Vagina (tissue), 2 donors: ENCODE measurements around the gene LRRC8C. TPM values are rescaled to one million over a fixed set of nuclear protein-coding genes. Genes with fewer than 3 reads are reported as not detected.

Source experiments
- DNase-seq, 2 donors: peaks; one replicate each; pipeline ENCODE4 v3.0.0-alpha.2; 2017; ENCODE audit errors: extremely low spot score in 2 of 2
- H3K27ac ChIP-seq: fragments of 200-600 bp; sonication (generic); one replicate; pipeline ENCODE4 v1.5.1; 2019
- H3K27me3 ChIP-seq: fragments of 200-600 bp; sonication (generic); one replicate; pipeline ENCODE4 v1.5.1; 2019
- H3K36me3 ChIP-seq, 2 donors: fragments of 200-600 bp; sonication (generic); one replicate each; pipeline ENCODE4 v1.5.1; 2017 to 2019
- H3K4me1 ChIP-seq: fragments of 200-600 bp; sonication (generic); one replicate; pipeline ENCODE4 v1.5.1; 2019
- H3K4me3 ChIP-seq, 2 donors: fragments of 200-600 bp; sonication (generic); 1 replicate in 1 of 2; 2 replicates in 1 of 2; pipeline ENCODE4 v1.5.1; 2016 to 2019
- H3K9me3 ChIP-seq: fragments of 200-600 bp; sonication (generic); one replicate; pipeline ENCODE4 v1.5.1; 2019
- POLR2A ChIP-seq, 2 donors: fragments of 450-650 bp; IDR thresholded peaks; one replicate each; pipeline ENCODE4 v1.6.1; 2017; ENCODE audit warnings: antibody characterized with exemption in 2 of 2, mild to moderate bottlenecking in 2 of 2, moderate library complexity in 2 of 2
- POLR2AphosphoS5 ChIP-seq, 2 donors: sonication (generic); formaldehyde crosslinking; IDR thresholded peaks; one replicate each; pipeline ENCODE4 v1.9.0; 2017; ENCODE audit warnings: antibody characterized with exemption in 2 of 2, mild to moderate bottlenecking in 2 of 2, low read depth in 1 of 2; ENCODE audit not compliant: insufficient read depth in 1 of 2
- intact Hi-C: fragments of 100-400 bp; cut with DNase I; formaldehyde crosslinking; loops from one replicate; pipeline ENCODE4 v1.15.1; 2023
- total RNA-seq: library from RNA; depleted of rRNA; stranded (reverse); fragments of >200 nt; gene quantifications from one replicate; pipeline ENCODE4 v1.2.3, GENCODE V29; 2016
- TF ChIP-seq, protein P1 (sequence below), 3 experiments: fragments of 450-650 bp in 2 of 3; fragments of 200-600 bp in 1 of 3; sonication (generic) in 1 of 3; IDR thresholded peaks; one replicate each; pipeline ENCODE4 v1.5.1; 2017 to 2019; ENCODE audit warnings: antibody characterized with exemption in 3 of 3, mild to moderate bottlenecking in 2 of 3, moderate library complexity in 2 of 3

Gene LRRC8C
- total RNA-seq, 1 donor from 2014 or later: 5.4 TPM

DNA sequence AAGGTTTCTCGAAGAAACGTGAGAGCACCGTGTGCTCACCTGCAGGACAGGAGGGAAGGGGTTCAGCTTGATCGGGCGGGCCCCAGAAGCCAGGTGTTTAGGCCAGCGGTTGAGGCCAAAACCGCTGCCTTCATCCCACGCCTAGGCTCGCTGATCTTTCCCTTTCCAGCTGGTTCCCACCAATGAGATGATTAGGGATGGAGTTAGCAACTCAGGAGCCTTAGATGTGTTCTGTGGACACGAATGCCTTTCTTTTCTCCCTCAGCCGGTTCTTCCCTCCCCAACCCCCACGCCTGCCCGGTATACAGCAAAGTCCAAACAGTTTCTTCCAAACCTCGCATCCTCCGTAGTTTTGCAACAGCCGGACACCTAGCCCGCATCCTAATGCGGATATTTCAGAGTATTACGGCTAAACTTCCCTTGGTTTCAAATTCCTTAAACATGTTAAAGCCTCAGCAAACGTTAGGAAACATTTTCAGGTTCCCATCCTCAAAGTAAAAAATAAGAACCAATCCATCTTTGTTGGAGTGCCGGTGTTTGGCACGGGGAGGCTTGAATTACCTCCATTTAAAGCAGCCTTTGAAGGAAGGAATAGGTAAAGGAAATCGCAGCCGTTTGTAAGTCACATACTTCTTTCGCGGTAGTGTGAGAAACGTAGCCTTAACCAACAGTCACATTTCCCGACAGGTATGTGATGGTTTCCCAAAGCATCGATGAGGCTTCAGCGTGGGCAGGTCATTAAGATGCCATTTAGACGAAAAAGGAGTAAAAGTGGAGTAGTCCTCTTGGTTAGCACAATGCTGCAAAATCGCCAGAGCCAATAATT is 1.1 kb downstream of the LRRC8C start:
- H3K27ac ChIP-seq: peak overlapping the region; percentile 89
- peak overlapping the region; percentile 92 to 96 for H3K4me3 ChIP-seq
- intact Hi-C loops: loop anchor here (5.0 kb wide), 1 partner anchor 128 kb away; no protein-coding TSS in a partner anchor
- H3K4me1 ChIP-seq: peaks cover 11% of the 10 kb centered on the region
- no peaks in the 10 kb centered on the region for H3K27me3 ChIP-seq
- no peaks in the 10 kb centered on the region for H3K9me3 ChIP-seq
- TF ChIP-seq POLR2AphosphoS5 (IDR thresholded peaks at IDR 0.05; ENCODE audit: insufficient read depth in 1 of 2, low read depth in 1 of 2): no peak
- no peak for TF ChIP-seq POLR2A (IDR thresholded peaks at IDR 0.05)
- TF ChIP-seq, protein P1, sequence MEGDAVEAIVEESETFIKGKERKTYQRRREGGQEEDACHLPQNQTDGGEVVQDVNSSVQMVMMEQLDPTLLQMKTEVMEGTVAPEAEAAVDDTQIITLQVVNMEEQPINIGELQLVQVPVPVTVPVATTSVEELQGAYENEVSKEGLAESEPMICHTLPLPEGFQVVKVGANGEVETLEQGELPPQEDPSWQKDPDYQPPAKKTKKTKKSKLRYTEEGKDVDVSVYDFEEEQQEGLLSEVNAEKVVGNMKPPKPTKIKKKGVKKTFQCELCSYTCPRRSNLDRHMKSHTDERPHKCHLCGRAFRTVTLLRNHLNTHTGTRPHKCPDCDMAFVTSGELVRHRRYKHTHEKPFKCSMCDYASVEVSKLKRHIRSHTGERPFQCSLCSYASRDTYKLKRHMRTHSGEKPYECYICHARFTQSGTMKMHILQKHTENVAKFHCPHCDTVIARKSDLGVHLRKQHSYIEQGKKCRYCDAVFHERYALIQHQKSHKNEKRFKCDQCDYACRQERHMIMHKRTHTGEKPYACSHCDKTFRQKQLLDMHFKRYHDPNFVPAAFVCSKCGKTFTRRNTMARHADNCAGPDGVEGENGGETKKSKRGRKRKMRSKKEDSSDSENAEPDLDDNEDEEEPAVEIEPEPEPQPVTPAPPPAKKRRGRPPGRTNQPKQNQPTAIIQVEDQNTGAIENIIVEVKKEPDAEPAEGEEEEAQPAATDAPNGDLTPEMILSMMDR (IDR thresholded peaks at IDR 0.05): no peak
- DNase-seq: no peak
- H3K36me3 ChIP-seq: no peaks in the 10 kb centered on the region

DNA sequence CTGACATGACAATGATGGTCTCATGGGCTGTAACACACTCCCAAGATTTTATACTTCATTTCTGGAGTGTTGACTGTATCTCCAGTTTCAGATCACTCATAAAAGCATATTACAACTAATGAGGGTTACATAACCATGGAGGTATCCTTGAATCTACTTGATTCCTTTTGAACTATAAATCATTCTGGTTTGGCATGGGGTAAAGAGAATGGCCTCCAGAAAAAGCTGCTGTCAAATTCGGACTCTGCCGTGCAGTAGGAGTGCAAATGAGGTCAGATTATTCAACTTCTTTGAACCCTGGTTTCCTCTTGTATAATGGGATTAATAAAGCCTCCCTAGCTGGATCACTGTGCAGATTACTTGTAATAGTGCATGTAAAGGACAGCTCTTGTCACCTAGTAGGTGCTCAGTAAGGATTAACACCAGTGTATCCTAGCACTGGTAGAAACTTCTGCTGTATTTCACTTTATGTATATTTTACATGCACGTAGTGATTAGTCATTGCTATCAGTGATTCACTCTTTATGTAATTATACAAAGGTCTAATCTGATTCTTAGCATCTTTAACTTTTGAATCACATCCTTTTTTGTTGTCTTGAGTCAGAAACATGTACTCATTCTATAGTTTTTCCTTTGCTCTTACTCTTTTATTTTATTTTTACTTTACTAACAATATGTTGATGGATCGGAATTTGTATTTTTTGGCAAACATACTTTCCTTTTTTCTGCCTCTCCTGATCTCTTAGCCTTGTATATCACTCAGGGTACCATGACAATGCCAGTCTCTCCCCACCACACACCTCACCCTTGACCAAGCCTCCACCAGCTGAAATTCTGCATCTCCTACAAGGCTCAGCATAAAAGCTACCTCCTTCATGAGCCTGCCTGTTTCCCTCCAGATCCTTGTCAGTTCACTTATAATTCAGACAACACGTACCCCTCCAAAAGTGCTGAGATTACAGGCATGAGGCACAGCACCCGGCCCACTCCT is 3.2 kb downstream of the LRRC8C start:
- Histone ChIP-seq H3K36me3 (no peaks in the 10 kb centered on the region), H3K4me3 (no peak overlapping the region), H3K9me3 (no peaks in the 10 kb centered on the region), H3K27me3 (no peaks in the 10 kb centered on the region), H3K27ac (no peak overlapping the region), H3K4me1 (peaks cover 11% of the 10 kb centered on the region)
- TF ChIP-seq, protein P1 (IDR thresholded peaks at IDR 0.05): no peak
- TF ChIP-seq POLR2A (IDR thresholded peaks at IDR 0.05) (no peak), POLR2AphosphoS5 (IDR thresholded peaks at IDR 0.05; ENCODE audit: insufficient read depth in 1 of 2, low read depth in 1 of 2) (no peak)
- no peak for DNase-seq
- intact Hi-C loops: no loop called here

DNA sequence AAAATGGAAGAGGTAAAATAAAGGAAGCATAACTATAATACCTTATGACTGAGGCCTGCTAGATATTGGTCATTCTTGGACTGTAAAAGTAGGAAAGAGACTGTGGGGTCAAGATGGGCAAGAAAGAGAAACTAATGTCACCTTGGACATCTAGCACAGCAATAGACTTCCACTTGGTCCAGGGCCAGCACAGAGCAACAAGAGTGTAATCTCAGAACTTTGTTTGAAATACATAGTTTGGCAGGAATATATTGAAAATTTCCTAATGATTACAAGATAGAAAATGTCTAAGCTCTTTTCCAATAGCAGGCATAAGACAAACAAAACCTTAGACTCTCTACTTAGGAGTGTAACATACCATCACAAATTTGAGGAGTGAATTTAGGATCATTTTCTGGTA is 4.6 kb downstream of the LRRC8C start:
- DNase-seq: no peak
- Histone ChIP-seq H3K4me1 (peaks cover 2% of the 10 kb centered on the region), H3K27me3 (no peaks in the 10 kb centered on the region), H3K36me3 (no peaks in the 10 kb centered on the region), H3K27ac (no peak overlapping the region), H3K9me3 (no peaks in the 10 kb centered on the region), H3K4me3 (no peak overlapping the region)
- intact Hi-C loops: no loop called here
- TF ChIP-seq POLR2A (IDR thresholded peaks at IDR 0.05): no peak
- TF ChIP-seq POLR2AphosphoS5 (IDR thresholded peaks at IDR 0.05; ENCODE audit: insufficient read depth in 1 of 2, low read depth in 1 of 2): no peak
- TF ChIP-seq, protein P1 (IDR thresholded peaks at IDR 0.05): no peak

DNA sequence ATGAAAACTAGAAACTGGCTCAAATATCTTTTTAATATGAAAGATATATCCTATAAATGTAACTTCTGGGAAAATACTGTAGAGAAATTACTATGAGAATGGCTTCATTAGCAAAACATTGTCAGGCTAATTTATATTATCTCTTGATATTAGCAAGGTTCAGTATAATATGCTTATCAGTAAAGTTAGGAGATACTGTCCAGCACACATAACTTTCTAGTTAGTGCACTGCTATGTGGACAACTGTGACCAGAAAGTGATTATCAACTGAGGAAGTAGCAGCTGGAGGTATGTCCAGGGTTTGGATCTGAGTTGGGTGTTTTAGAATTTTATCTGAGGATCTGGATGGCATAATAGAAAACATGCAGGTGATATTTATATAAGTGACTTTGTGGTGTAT is 7.5 kb downstream of the LRRC8C start:
- Histone ChIP-seq H3K4me3 (no peak overlapping the region), H3K36me3 (no peaks in the 10 kb centered on the region), H3K9me3 (no peaks in the 10 kb centered on the region), H3K27me3 (no peaks in the 10 kb centered on the region), H3K27ac (no peak overlapping the region), H3K4me1 (no peaks in the 10 kb centered on the region)
- TF ChIP-seq POLR2A (IDR thresholded peaks at IDR 0.05) (no peak), POLR2AphosphoS5 (IDR thresholded peaks at IDR 0.05; ENCODE audit: insufficient read depth in 1 of 2, low read depth in 1 of 2) (no peak)
- TF ChIP-seq, protein P1 (IDR thresholded peaks at IDR 0.05): no peak
- DNase-seq: no peak
- intact Hi-C loops: no loop called here
